ENCODE results near the gene ADGRV1.
"Not testable (repeated sequence)": the region's sequence is repeated elsewhere in the genome, so short reads cannot be mapped to it uniquely, and the experiment has no call there.

ADGRV1 gene

DNA sequence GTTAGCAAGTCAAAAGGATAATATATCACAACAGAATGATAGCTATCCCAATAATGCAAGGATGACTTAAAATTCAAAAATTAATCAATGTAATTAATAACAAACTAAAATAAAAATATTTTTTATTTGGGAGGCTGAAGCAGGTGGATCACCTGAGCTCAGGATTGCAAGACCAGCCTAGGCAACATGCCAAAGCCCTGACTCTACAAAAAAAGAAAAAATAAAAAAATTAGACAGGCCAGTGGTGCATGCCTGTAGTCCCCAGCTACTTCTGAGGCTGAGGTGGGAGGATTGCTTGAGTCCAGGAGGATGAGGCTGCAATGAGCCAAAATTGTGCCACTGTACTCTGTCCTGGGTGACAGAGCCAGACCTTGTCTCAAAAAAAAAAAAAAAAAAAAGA is 399.3 kb downstream of the ADGRV1 start:
- no peak for DNase-seq

DNA sequence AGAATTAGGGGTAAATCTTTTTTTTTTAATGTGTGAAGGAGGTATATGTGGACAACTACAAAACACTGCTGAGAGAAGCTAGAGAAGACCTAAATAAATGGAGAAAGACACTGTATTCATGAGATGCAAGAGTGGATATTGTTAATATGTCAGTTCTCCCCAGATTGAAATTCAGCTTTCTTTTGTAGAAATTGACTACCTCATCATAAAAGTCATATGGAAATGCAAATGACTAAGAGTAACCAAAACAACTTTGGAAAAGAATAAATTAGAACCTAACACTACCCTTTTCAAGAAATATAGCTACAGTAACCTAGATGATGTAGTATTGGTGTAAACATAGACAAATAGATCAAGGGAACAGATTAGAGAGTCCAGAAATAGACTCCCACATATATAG is 400.7 kb downstream of the ADGRV1 start:
- no peak for DNase-seq

DNA sequence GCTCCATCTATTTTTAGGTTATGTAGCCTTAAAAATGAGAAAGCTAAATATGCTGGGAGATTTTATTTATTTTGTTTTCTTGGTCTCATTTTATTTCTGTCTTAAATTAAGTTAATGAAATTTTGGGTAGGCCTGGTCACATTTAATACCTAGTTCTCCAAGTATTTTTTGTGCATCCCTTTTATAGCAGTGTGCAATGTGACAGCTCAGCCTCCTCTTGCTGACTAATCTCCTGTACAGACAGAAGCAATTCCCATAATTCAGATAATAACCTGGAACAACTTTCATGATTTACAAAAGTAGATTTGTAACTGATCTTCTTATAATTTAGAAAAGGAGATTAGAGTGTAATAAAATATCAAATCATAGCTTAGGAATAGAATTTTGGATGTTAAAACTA is 403.9 kb downstream of the ADGRV1 start:
- no peak for DNase-seq

DNA sequence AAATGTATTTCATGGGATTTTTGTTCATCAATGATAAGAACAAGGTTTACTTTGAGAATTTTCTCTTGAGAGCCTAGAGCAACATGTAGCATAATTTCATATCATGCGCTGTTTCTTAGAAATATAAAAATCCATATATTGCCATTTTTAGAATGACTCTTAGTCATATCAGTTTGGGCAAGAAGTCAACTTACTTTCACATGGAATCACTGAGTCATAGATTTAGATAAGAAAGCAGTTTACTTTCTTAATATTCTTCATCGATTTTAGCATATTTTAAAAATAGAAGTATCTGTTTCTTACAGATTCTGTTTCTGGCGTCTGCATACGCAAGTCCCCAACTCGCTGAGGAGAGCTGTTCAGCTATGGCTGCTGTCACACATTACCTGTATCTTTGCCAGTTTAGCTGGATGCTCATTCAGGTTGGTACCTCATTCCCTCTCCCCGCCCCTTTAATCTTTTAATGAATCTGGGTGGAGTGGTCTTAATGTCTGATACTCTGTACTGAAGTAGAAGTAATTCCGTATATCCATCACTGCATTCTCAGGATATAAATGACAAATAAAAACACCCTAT is 406.6 kb downstream of the ADGRV1 start:
- no peak for DNase-seq

DNA sequence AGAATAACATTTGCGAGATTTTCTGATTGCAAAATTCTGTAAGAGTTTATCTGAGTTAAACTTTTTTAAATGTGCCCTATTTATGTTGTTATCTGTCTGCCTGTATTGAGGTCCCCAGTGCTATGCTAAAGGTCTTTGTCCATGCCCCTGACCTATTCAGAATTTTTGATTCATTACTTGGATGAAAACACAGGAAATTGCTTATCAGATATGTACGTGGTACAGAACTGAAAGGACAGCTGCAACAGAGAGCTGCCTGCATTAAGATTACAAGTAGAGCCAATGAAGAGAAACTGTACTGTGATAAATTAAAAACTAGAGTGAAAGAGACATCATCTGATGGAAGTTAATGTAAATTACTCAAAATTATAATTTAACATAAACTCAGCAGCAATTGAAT is 408.8 kb downstream of the ADGRV1 start:
- DNase-seq: no peak

DNA sequence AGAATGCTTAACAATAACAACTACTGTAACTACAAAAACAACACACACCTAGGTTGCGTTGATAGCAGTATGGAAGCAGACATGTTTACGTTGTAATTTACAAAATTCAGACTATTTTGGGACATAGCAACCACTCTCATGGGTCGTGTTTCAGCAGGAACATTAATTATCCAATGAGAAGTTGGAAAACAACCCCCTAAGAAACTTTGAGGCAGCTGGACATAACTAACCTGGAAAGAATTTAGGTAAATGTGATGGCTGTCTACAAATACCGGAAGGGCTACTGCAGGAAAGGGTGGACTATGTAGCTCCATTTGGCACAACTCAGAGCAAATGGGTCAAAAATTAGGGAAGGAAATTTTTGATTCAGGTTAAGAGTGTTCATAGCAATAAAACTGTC is 409.3 kb downstream of the ADGRV1 start:
- no peak for DNase-seq

DNA sequence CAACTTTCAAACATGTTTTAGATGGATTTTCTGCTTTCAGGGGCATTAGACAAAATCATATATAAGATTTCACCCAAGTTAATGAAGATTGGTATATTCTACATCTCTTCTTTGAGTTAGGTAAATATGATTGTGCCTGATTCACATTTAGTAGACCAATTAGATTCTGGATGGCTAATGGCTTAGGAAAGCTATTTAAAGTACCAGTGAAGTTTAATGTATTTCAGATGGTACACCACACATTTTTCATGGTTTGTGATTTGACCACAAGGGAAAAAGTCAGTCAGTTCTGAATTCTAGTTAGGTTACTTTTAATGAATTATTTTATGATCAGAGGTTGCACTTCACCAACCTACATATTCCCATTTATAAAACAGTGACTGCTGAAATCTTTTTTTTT is 409.7 kb downstream of the ADGRV1 start:
- DNase-seq: no peak

DNA sequence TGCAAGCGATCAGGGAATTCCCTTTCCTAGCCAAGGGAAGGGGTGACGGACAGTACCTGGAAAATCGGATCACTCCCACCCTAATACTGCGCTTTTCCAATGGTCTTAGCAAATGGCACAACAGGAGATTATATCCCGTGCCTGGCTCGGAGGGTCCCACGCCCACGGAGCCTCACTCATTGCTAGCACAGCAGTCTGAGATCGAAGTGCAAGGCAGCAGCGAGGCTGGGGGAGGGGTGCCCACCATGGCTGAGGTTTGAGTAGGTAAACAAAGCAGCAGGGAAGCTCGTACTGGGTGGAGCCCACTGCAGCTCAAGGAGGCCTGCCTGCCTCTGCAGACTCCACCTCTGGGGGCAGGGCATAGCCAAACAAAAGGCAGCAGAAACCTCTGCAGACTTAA is 411.3 kb downstream of the ADGRV1 start:
- DNase-seq: not testable (repeated sequence)

DNA sequence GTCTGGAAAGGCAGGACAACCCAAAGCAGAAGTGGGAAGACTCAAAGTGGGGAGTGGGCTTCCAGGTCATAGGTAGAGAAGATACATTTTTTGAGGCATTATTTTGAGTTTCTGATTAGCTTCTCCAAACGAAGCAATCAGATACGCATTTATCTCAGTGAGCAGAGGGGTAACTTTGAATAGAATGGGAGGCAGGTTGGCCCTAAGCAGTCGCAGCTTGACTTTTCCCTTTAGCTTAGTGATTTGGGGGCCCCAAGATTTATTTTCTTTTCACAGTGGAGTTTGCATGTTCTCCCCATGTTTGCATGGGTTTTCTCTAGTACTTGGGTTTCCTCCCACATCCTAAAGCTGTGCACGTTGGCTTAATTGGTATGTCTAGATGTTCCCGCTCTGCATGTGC is 422.6 kb downstream of the ADGRV1 start:
- DNase-seq: no peak

DNA sequence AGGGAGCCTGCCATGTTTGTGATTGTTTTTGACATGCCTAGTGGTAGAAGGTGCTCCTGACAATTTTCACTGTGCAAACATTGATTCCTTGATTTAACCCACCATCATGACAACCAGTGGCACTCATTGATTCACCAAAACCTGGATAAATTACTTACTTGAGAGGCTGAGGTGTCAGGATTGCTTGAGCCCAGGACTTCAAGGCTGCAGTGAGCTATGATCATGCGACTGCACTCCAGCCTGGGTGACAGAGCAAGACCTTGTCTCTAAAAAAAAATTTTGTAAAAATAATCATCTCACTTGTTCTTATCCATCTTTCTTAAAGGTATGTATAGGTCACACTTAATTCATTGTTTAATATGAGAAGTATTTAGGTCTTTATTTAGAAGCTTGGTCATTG is 423.2 kb downstream of the ADGRV1 start:
- no peak for DNase-seq

DNA sequence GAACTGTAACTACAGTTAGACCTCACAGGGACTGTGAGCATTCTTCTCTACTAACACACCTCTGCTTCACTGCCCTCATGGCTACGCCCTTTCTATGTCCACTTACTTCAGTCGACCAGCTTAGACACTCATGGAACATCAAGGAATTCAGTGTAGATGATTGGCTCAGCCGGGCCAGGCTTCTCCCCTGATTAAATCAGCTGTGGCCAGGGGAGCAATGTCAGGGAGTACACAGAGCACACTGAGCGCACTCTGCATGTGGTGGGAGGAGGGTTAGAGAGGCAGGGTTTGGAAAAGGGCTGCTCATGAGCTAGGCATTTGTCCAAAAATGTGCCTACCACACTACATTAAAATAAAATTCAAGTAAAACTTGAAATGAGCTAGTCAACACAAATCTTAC is 424.0 kb downstream of the ADGRV1 start:
- no peak for DNase-seq

DNA sequence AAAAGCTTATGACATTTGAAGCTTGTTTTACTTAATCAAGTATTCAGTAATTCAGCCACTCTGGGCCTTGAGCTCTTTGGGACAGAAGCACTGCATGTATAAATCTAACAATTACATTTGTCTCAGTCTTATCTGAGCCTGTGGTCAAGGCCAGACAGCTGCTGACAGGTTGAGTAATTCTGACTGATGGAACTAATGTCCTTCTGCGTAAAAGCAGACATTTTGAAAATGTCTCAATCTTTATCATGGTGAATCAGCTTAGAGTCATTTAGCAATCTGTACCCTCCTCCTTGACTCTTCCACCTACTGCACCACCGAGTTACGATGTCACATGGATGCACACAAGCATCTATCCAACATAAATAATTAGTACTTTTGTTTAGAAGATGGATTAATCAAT is 424.6 kb downstream of the ADGRV1 start:
- no peak for DNase-seq

DNA sequence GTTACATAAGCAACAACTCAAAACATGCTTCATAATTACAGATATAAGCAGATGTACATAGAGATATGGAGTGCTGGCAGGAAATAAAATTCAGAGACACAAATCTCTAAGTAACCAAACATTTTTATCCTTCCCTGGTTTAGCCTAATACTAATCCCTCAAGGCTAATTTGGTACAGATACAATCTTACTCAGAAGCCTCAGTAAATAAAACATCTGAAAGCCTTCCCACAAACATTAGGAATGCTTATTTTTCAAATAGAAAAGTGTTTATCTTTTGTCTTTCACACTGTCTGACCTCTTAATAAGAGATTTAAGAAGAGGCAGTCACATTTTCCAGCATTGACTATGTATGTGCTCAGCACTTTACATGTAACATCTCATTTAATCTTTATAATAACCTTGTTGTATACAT is 425.1 kb downstream of the ADGRV1 start:
- no peak for DNase-seq

DNA sequence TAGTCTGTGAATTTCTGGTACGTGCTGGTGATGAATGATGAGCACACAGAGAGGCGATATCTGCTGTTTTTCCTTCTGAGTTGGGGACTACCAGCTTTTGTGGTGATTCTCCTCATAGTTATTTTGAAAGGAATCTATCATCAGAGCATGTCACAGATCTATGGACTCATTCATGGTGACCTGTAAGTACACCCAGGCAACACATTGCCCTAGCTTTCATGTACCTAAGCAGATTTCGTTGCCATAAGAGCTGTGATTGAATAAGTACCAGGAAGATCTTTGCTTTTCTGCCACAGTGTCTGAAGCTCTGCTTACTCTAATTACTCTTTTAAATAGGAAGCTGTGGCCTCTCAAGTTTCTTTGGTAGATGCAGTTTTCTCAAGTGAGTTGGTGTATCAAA is 426.7 kb downstream of the ADGRV1 start:
- no peak for DNase-seq

DNA sequence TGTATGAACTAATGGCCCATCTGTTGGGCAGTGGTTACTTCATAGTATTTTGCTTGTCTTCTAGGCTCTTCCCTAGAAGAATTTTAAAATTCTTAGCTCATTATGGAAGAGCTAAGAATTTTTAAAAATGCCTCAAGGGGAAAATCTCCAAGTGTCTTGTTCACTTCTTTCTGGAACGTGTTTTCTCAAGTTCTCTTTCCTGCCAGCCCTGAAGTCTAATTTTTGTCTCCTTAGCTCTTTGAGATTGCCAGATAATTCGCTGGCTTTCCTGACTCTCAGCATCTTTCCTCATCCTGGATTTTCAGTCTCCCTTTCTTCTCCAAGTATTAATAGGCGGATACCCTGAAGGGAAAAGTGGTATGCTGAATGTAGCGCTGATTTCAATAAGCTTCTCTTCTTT is 429.1 kb downstream of the ADGRV1 start:
- DNase-seq: no peak

DNA sequence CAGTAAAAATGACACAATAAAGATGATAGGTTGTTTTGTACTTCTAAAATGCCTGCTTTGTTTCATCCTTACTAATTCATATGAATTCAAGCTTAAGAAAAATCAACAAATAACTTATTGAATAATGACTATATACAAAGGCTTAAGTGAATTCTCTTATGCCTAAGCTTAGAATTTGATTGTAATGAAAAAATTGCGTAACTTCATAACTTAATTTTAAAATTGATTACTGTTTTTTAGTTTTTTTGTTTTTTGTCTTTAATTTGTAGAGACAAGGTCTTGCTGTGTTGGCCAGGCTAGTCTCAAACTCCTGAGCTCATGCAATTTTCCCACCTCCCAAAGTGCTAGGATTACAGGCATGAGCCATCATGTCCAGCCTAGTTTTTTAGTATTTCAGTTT is 432.6 kb downstream of the ADGRV1 start:
- no peak for DNase-seq

DNA sequence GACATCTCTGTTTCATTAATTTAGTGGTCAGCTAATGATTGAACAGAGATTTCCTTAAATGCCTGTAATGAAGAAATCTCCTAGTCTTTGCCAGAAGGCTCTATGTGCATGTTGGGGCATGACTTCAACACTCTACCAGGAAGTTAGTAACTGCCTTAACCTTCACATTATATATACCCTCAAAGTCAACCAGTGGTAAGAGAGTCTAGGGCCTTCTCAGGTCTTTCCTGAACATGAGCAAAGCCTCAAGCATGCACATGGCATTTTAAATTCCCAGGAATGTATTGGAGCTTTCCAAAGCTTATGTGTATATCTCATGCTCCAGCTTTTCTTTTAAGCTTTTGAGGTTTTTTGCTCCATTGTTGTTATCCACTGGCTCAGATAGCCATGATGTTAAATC is 436.2 kb downstream of the ADGRV1 start:
- DNase-seq: no peak

DNA sequence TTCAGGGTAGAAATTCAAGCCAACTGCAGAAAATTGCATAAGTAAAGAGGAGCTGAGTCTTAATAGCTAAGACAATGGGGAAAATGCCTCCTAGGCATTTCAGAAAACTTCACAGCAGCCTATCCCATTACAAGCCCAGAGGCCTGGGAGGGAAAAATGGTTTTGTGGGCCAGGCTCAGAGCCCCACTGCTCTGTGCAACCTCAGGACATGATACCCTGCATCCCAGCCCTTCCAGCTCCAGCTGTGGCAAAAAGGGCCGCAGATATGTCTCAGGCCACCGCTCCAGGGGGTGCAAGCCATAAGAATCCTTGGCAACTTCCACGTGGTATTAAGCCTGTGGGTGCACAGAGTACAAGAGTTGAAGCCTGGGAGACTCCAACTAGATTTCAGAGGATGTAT is 437.5 kb downstream of the ADGRV1 start:
- DNase-seq: no peak

DNA sequence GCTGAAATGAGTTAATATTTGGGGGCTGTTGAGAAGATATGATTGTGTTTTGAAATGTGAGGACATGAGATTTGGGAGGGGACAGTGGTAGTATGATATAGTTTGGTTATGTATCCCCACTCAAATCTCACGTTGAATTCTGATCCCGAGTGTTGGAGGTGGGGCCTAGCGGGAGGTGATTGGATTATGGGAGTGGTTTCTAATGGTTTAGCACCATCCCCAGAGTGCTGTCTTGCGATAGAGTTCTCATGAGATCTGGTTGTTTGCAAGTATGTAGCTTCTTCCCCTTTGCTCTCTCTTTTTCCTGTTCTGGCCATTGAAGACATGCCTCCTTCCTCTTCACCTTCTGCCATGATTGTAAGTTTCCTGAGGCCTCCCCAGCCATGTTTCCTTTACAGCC is 438.5 kb downstream of the ADGRV1 start:
- DNase-seq: no peak

DNA sequence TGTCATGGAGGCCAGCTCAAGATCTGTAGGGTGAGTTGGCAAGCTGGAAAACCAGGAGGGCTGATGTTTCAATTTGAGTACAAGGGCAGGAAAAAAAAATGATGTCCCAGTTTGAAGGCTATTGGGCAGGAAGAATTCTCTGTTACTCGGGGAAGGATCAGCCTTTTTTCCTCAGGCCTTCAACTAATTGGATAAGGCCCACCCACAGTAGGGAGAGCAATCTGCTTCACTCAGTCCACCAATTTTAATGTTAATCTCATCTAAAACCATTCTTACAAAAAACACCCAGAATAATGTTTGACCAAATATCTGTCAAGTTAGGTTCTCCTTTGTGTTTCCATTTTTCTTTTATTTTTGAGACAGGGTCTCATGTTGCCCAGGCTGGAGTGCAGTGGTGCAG is 442.1 kb downstream of the ADGRV1 start:
- no peak for DNase-seq

DNA sequence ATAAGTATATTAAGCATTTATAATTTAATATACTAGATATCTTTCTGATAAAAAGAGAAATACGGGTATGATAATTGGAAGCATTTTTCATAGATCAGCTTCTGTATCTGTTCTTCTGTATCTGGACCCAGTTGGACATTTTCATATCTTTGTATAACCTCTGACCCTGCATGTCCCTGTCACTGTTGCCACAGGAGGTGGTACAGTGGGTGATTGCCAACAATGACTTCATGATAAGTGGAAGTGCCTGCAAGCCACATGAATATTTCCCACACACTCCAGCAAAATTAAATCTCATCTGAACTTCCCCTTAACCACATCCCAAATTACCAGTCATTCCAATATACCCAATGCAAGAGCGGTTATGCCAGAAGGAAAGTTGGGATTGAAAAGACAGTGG is 448.1 kb downstream of the ADGRV1 start:
- DNase-seq: no peak

DNA sequence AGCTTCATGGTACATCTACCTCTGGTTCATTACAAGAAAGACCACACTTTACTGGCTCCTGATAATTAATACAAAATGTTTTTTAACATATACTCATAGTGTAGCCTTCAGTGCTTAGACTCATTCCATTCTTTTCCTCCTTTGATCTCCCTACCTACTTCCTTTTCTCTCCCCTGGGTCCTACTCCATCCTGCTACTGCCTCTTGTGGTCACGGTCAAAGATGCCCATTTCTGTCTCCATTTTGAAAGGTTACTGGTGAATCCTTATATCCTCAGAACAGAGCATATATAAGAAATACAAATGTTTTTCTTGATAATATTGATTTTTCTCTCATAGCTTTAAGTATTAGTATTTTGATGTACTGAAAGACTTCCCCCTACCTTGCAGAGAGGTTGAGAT is 448.7 kb downstream of the ADGRV1 start:
- DNase-seq: no peak

DNA sequence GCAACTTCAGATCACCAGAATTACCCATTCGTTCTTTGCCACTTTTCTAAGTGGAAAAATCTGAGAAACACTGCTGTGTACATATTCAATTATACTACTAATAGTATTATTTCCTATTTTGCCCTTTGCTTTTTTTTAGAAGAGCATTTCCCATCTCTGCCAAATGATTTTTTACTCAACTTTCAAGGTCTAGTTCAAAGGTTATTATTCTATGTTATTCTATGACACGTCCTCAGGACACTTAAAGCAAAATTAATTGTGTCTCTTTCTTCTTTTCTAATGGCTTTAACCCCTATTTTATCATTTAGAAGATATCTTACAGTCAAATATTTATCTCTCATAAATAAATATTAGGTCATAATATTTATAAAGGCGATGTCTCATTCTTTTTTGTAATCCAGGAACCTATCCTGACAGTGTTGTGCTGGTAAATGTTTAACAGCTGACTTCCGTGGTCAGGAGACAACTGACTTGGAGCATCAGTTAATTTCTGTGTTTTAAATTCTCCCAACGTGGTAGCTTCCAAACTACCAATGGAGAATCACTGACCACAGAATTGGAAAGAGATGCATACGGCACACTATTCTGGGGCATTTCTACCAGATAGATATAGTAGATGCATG is 449.3 kb downstream of the ADGRV1 start:
- DNase-seq: no peak

DNA sequence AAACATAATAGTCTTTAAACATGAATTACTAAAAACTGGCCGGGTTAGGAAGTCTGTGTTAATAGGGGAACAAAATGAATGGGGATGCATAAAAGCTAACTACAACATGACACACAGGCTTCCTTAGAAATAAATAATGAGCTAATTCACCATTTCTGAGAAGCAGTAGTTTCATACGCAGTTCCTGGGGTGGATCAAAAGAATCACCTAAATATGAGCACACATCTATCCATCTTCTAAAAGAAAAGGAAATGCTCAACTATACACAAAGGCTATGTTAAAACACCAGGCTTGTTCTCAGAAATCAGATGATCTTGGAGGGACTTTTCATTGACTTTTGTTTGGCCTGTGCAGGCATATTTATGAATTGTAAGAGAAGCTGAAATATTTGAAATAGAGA is 451.5 kb downstream of the ADGRV1 start:
- DNase-seq: no peak

DNA sequence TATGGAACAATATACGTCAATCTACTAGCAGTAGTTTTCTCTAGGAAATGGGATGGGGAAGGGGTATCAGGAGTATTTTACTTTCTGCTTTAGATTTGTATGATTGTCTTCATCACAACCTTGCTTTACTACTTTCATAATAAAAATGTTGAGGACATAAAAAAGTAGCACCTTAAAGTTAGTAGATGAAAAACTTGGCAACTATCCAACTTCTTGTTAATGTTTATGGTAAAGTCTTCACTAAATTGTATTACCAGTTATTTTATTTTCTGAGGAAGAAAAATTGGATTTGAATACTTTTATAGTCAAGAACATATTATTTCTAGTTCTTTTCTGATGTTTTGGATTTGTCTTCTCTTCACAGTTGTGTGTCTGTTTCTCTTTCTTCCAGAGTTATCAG is 452.4 kb downstream of the ADGRV1 start:
- DNase-seq: no peak
